Measurements from ENCODE around the gene HPN. TPM values are rescaled to one million over a fixed set of nuclear protein-coding genes. Genes with fewer than 3 reads are reported as not detected.

HPN gene
- total RNA-seq, 6 experiments from 2014 or later, result not detected

DNA sequence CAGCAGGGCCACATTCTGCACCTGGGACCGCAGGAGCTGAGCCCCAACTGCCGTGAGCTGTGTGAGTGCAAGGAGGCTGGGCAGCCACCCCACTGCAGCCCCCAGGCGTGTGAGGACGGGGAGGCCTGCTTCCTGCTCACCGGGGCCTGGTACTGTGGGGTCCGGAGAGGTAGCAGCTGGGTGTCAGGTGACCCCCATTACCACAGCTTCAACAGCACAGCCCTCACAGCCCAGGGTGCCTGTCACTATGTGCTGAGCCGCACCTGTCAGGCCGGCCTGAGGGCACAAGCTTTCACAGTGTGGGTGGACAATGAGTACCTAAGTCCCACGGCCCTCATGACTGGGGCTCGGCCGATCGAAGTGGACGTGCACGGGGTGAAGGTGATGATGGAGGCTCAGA is 38.3 kb downstream of the HPN start:
- TF ChIP-seq, protein P1, sequence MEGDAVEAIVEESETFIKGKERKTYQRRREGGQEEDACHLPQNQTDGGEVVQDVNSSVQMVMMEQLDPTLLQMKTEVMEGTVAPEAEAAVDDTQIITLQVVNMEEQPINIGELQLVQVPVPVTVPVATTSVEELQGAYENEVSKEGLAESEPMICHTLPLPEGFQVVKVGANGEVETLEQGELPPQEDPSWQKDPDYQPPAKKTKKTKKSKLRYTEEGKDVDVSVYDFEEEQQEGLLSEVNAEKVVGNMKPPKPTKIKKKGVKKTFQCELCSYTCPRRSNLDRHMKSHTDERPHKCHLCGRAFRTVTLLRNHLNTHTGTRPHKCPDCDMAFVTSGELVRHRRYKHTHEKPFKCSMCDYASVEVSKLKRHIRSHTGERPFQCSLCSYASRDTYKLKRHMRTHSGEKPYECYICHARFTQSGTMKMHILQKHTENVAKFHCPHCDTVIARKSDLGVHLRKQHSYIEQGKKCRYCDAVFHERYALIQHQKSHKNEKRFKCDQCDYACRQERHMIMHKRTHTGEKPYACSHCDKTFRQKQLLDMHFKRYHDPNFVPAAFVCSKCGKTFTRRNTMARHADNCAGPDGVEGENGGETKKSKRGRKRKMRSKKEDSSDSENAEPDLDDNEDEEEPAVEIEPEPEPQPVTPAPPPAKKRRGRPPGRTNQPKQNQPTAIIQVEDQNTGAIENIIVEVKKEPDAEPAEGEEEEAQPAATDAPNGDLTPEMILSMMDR (IDR thresholded peaks at IDR 0.05), result no peak
- peaks cover 4% of the 10 kb centered on the region; the same call in 1 of the 2 replicates for H3K9me3 Mint-ChIP-seq
- no peaks in the 10 kb centered on the region for H3K36me3 Mint-ChIP-seq (ENCODE audit: low read depth)
- no peak overlapping the region for H3K4me3 Mint-ChIP-seq
- no peak for DNase-seq
- H3K4me1 Mint-ChIP-seq (ENCODE audit: low read depth), result no peaks in the 10 kb centered on the region
- peaks cover 15% of the 10 kb centered on the region for H3K27me3 Mint-ChIP-seq (ENCODE audit: insufficient read depth)
- no peak overlapping the region for H3K27ac Mint-ChIP-seq

DNA sequence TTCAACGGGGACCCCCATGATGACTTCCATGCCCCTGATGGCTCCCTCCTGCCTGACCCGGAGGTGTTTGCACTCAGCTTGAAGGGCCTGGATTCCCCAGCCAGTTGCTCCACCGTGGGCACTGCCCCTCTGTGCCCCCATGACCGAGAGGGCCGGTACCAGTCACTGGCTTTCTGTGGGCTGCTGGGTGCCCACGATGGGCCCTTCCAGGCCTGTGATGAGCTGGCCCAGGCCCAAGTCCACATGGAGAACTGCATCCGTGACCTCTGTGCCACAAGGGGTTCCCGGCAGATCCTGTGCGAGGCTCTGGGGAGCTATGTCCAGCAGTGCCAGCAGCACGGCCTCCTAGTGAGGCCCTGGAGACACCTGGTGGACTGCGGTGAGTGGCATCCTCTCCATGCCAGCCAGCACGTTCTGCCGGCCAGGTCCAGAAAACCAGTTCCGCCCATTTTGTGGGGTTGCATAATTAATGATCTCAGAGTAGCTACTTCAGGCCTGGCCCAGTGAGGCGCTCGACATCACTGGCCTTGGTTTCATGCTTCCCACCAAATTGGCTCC is 39.2 kb downstream of the HPN start:
- Mint-ChIP-seq H3K4me3 (no peak overlapping the region), H3K36me3 (ENCODE audit: low read depth) (no peaks in the 10 kb centered on the region)

DNA sequence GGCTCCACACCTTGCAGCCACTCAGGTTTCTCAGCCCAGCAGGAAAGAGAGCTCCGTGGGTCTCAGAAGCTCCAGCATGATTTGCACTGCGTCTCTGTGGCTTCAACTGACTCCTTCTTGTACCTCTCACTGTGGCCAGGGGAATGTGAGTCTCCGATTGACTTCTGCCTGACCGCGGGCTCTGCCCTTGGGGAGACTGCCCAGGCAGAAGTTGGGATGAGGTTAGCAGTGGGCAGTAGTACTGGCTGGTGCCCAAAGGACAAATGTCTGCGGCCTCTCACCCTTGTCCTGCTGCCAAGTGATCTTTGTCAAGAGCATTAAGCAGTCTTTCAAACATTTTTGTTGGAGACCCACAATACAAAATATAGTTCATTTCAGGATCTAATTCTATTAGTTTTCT is 39.7 kb downstream of the HPN start:
- Mint-ChIP-seq H3K9me3 (peaks cover 4% of the 10 kb centered on the region; the same call in 1 of the 2 replicates), H3K4me3 (no peak overlapping the region), H3K27ac (no peak overlapping the region), H3K4me1 (ENCODE audit: low read depth) (no peaks in the 10 kb centered on the region), H3K36me3 (ENCODE audit: low read depth) (no peaks in the 10 kb centered on the region), H3K27me3 (ENCODE audit: insufficient read depth) (peaks cover 15% of the 10 kb centered on the region)
- DNase-seq, result no peak
- TF ChIP-seq, protein P1 (IDR thresholded peaks at IDR 0.05), result no peak

More for the DNA sequence above, 39.2 kb downstream of the HPN start:
- H3K9me3 Mint-ChIP-seq, result peaks cover 4% of the 10 kb centered on the region; the same call in 1 of the 2 replicates
- H3K27ac Mint-ChIP-seq, result no peak overlapping the region
- H3K4me1 Mint-ChIP-seq (ENCODE audit: low read depth), result no peaks in the 10 kb centered on the region
- TF ChIP-seq, protein P1 (IDR thresholded peaks at IDR 0.05), result no peak
- no peak for DNase-seq
- H3K27me3 Mint-ChIP-seq (ENCODE audit: insufficient read depth), result peaks cover 15% of the 10 kb centered on the region

DNA sequence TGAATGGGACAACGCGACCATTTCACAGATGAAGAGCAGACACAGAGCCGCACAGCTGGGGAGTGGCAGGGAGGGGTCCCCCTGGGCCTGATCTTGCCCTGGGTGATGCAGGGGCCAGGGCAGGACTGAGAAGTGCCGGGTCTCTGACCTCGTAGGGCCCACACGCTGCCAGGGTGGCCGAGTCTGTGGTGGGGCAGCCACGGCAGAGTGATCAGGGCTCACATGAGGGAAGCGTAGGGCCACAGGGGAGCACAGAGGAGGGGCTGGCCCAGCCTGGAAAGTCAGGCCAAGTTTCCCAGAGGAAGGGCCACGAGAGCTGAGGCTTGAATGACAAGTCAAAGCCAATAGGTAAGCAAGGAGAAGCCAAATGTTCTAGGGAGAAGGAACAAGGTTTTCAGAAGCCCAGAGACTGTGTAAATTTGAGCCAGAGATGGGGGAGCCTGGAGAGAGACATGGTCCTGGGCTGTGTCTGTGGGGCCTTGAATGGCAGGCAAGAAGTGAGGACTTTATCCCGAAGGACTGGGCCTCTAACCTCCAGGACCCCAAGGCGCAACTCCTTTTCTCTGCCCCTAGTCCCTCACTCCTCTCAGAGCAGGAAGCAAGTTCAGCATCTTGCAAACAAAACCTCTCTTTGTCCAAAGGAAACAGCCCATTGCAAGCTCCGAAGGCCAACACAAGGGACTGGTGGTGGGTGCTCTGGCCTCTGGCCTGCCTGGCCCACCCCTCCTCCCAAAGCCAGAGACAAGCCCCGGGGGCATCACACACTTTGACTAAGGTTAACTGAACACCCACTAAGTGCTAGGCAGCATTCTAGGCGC is 42.4 kb downstream of the HPN start:
- Mint-ChIP-seq H3K9me3 (peaks cover 4% of the 10 kb centered on the region; the same call in 1 of the 2 replicates), H3K27me3 (ENCODE audit: insufficient read depth) (peaks cover 1% of the 10 kb centered on the region), H3K27ac (no peak overlapping the region), H3K36me3 (ENCODE audit: low read depth) (no peaks in the 10 kb centered on the region), H3K4me3 (no peak overlapping the region), H3K4me1 (ENCODE audit: low read depth) (peaks cover 11% of the 10 kb centered on the region)
- no peak for DNase-seq
- TF ChIP-seq, protein P1 (IDR thresholded peaks at IDR 0.05), result no peak

DNA sequence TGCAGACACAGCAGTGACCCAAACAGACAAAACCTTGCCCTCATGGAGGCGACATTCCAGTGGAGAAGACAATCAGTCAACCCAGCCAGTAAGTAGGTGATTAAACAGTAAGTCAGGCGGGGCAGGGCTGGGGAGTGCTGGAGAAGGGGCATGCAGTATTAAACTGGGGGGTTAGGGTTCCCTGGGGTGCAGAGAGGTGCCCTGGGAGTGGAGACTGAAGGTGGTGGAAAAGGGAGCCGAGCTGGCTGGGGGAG is 42.9 kb downstream of the HPN start:
- Mint-ChIP-seq H3K27me3 (ENCODE audit: insufficient read depth) (peaks cover 1% of the 10 kb centered on the region), H3K4me3 (no peak overlapping the region), H3K36me3 (ENCODE audit: low read depth) (no peaks in the 10 kb centered on the region), H3K27ac (no peak overlapping the region), H3K4me1 (ENCODE audit: low read depth) (peaks cover 17% of the 10 kb centered on the region), H3K9me3 (peaks cover 4% of the 10 kb centered on the region; the same call in 1 of the 2 replicates)
- TF ChIP-seq, protein P1 (IDR thresholded peaks at IDR 0.05), result no peak
- no peak for DNase-seq
